IPS-NIHi7 (cell line): ENCODE measurements around the gene MXRA8.
A peak's percentile ranks its signal among the peaks of the same experiment; 100 is the strongest.

Experiments
- DNase-seq: peaks from one replicate; pipeline ENCODE4 v3.0.0; 2012; ENCODE audit warnings: mixed read lengths; ENCODE audit errors: extremely low spot score

MXRA8 gene

GRCh38 chr1:1307261-1307922 is 51.0 kb downstream of the MXRA8 start:
- no peak for DNase-seq

- DNase-seq = no peak
Observed at GRCh38 chr1:1306661-1307260, 51.6 kb downstream of the MXRA8 start.

DNA sequence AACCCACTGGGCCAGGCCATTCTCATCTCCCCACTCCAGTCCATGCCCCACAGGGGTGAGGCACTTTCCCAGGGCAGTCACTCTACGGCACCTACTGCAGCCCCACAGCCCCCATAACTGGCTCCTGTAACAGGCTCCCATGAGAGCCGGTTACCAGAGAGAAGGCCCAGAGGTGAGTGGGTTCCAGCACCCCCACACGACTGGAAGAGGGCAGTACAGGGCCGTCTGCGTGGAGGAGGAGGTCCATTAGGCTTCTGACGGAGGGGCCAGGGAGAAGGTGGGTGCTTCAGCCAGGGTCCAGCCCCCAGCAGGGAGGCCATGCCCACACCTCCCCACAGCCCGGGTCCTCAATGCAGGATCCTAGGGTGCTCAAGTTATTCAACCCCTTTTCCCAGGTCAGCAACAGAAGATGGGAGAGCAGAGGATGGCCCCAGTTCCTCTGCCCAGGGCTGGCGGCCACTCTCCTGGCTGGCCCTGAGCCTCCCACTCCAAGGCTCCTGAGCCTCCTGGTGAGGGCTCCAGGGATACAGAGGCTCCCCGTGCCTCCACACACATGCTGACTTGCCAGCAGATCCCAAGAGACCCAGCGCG is 52.2 kb downstream of the MXRA8 start:
- no peak for DNase-seq

- DNase-seq = no peak
Observed at GRCh38 chr1:1305300-1306069, 52.9 kb downstream of the MXRA8 start.

DNA sequence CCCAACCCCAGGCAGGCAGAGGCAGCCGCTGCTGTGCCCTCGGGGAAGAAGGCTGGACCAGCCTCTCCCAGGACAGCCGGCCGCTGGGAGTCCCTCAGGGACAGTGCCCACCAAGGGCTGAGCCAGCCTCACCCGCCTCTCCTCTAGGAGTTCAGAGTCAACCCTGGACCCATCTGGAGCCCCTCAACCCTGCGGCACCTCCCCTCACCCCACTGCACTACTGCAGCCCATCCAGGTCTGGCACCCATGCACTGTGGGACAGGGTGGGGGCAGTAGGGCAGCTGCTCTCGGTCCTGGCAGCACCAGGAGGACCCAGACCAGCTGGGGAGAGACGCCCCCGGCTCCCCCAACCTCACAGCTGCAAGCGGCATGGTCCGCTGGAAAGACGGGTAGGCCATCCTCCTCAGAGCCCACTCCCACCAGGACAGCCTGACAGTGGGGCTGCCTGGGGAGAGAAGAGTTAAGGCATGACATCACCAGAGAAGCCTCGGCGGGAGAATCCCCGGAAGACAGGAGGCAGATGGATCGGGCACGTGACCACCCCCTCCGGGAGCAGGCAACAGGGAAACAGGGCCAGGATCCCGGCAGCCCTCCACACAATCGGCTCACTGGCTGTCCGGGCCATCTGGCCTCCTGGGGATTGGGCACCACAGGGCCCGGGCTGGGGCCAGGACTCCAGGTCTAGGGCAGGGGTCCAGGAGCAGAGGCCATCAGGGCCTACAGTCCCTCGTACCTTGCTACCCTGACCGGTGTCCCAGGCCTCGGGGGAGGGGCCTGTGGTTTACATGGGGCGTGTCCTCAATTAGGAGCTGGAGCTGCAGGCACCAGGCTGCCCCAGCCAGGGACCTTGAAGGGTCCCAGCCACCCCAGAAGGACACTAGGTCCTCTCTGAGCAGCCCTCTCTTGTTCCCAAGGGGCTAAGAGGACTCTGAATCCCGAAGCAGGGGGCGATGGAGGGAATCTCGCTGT is 53.7 kb downstream of the MXRA8 start:
- DNase-seq = peak; percentile 72

DNA sequence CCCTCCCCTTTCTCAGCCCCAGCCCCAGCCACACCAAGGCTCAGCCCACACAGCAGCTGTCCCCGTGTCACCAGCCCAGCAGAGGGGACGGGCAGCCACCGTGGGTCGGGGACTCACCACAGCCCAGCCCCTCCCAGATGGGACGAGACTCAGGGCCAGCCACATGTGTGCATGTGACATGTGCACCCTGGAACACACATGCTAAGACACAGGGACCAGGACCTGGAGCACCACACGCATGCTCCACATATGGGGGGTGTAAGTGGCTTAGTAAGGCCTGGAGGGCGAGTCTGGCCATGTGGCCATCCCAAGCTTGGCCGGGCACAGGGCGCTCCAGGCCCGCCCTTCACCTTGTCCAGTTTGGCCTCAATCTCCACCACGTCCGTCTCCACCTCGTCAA is 54.6 kb downstream of the MXRA8 start:
- no peak for DNase-seq

DNA sequence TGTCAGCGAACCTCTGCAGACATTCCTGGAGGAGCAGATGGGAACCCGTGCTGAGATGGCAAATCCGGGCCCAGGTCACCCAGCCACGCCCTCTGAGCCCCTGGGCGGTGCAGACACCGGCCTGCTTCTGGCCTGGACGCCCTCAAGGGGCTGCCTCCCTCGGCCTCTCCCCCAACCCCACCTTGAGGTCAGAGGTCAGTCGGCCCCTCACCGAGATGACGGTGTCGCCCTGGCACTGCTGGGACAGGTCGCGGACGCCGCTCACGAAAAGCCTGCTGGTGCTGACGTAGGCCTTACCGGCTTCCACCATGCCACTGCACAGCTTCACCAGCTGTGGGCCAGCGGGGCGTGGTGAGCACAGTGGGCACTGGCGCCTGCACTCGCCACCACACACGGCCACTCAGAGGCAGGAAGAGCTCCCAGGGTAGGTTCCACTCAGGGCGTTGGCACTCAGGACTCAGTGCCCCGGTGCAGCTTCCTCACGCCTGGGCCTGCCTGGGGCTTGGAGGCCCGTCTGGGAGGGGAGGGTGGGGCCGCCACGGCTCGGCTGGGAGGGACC is 55.3 kb downstream of the MXRA8 start:
- DNase-seq = no peak
